Stimulated activated naive B cell treated with anti-CD40 and anti-IgM and Interleukin-4, amounts not matched to agents 10 μg/mL and 1 μg/mL and 100 μg/mL, for 72 hours (primary cell): ENCODE data around the gene TOMT.

Experiments used
- ATAC-seq, 2 donors: fragments of 150-1000 bp; cut with Tn5 transposase; replicated peaks; 2 replicates each; pipeline ENCODE4 v1.10.0; 2021; ENCODE audit warnings: moderate library complexity in 1 of 2
- DNase-seq: peaks from one replicate; pipeline ENCODE4 v3.0.0; 2021
- H3K27ac Mint-ChIP-seq: one replicate; pipeline ENCODE4 v1.8.0; 2022; ENCODE audit warnings: mild to moderate bottlenecking, mixed read lengths
- H3K27me3 Mint-ChIP-seq, 2 donors: one replicate each; pipeline ENCODE4 v1.8.0; 2022; ENCODE audit warnings: mixed read lengths in 2 of 2
- H3K36me3 Mint-ChIP-seq, 2 donors: one replicate each; pipeline ENCODE4 v1.8.0; 2022; ENCODE audit warnings: mixed read lengths in 2 of 2, mild to moderate bottlenecking in 1 of 2
- H3K4me1 Mint-ChIP-seq, 2 donors: one replicate each; pipeline ENCODE4 v1.8.0; 2022; ENCODE audit warnings: mixed read lengths in 2 of 2, mild to moderate bottlenecking in 1 of 2
- H3K4me3 Mint-ChIP-seq, 2 donors: one replicate each; pipeline ENCODE4 v1.8.0; 2022; ENCODE audit warnings: mild to moderate bottlenecking in 2 of 2, mixed read lengths in 2 of 2, moderate library complexity in 1 of 2
- H3K9me3 Mint-ChIP-seq, 2 donors: one replicate each; pipeline ENCODE4 v1.8.0; 2022; ENCODE audit warnings: mixed read lengths in 2 of 2, mild to moderate bottlenecking in 1 of 2

The TOMT gene

GRCh38 chr11:72105888-72106287 is at the start of gene TOMT:
Gene TOMT (plus strand): TSS chr11:72105924. CDS start chr11:72105952, 28 bp downstream.
- H3K4me3 Mint-ChIP-seq = no peak within 1 kb of the TSS
- H3K27ac Mint-ChIP-seq = peak within 1 kb of the TSS; percentile 68
- H3K9me3 Mint-ChIP-seq = peaks cover 4 to 8% of the 10 kb centered on the region in 2 donors
- H3K4me1 Mint-ChIP-seq = peaks cover 27 to 30% of the 10 kb centered on the region in 2 donors
- DNase-seq (no peak), ATAC-seq (no peak)
- no peaks in the 10 kb centered on the region for H3K27me3 Mint-ChIP-seq
- peaks cover 50 to 65% of the 10 kb centered on the region in 2 donors for H3K36me3 Mint-ChIP-seq

GRCh38 chr11:72058416-72059034 is 47.2 kb upstream of the TOMT start:
- no peaks in the 10 kb centered on the region for H3K9me3 Mint-ChIP-seq
- H3K27ac Mint-ChIP-seq = no peak overlapping the region
- H3K36me3 Mint-ChIP-seq = peaks cover 7 to 20% of the 10 kb centered on the region in 2 donors
- H3K27me3 Mint-ChIP-seq = no peaks in the 10 kb centered on the region
- ATAC-seq (no peak), DNase-seq (no peak)
- H3K4me1 Mint-ChIP-seq = peaks cover 4 to 12% of the 10 kb centered on the region in 2 donors
- H3K4me3 Mint-ChIP-seq = no peak overlapping the region

GRCh38 chr11:72061739-72062396 is 43.9 kb upstream of the TOMT start:
- peak; percentile 67 to 87 for ATAC-seq
- peak overlapping the region; percentile 95 for H3K27ac Mint-ChIP-seq
- DNase-seq = no peak
- H3K4me3 Mint-ChIP-seq = peak overlapping the region; percentile 1 to 64
- H3K9me3 Mint-ChIP-seq = no peaks in the 10 kb centered on the region
- peaks cover 4 to 12% of the 10 kb centered on the region in 2 donors for H3K4me1 Mint-ChIP-seq
- no peaks in the 10 kb centered on the region for H3K27me3 Mint-ChIP-seq
- H3K36me3 Mint-ChIP-seq = peaks cover 7 to 24% of the 10 kb centered on the region in 2 donors

- peaks cover 18 to 47% of the 10 kb centered on the region in 2 donors for H3K4me1 Mint-ChIP-seq
- H3K9me3 Mint-ChIP-seq = no peaks in the 10 kb centered on the region
- ATAC-seq (no peak), DNase-seq (no peak)
- H3K27me3 Mint-ChIP-seq = no peaks in the 10 kb centered on the region
- no peak overlapping the region for H3K27ac Mint-ChIP-seq
- H3K36me3 Mint-ChIP-seq = peaks cover 10 to 23% of the 10 kb centered on the region in 2 donors
- no peak overlapping the region for H3K4me3 Mint-ChIP-seq
Measured at GRCh38 chr11:72066855-72067254, 38.9 kb upstream of the TOMT start.

- ATAC-seq (no peak), DNase-seq (no peak)
- H3K36me3 Mint-ChIP-seq = peaks cover 9 to 20% of the 10 kb centered on the region in 2 donors
- H3K27me3 Mint-ChIP-seq = no peaks in the 10 kb centered on the region
- no peak overlapping the region for H3K4me3 Mint-ChIP-seq
- peaks cover 17 to 43% of the 10 kb centered on the region in 2 donors for H3K4me1 Mint-ChIP-seq
- no peaks in the 10 kb centered on the region for H3K9me3 Mint-ChIP-seq
- H3K27ac Mint-ChIP-seq = no peak overlapping the region
Measured at GRCh38 chr11:72067266-72067665, 38.5 kb upstream of the TOMT start.

- H3K27ac Mint-ChIP-seq = no peak overlapping the region
- ATAC-seq = peak in 1 of 2 donors; percentile 14
Measured at GRCh38 chr11:72067676-72068075, 38.0 kb upstream of the TOMT start.

GRCh38 chr11:72069200-72069599 is 36.5 kb upstream of the TOMT start:
- H3K36me3 Mint-ChIP-seq = peaks cover 9 to 23% of the 10 kb centered on the region in 2 donors
- ATAC-seq (peak; percentile 64 to 68), DNase-seq (no peak)
- H3K4me3 Mint-ChIP-seq = peak overlapping the region; percentile 44 to 66
- H3K4me1 Mint-ChIP-seq = peaks cover 17 to 44% of the 10 kb centered on the region in 2 donors
- no peaks in the 10 kb centered on the region for H3K27me3 Mint-ChIP-seq
- H3K9me3 Mint-ChIP-seq = no peaks in the 10 kb centered on the region
- H3K27ac Mint-ChIP-seq = peak overlapping the region; percentile 91

More at GRCh38 chr11:72067676-72068075, 38.0 kb upstream of the TOMT start:
- H3K4me1 Mint-ChIP-seq = peaks cover 17 to 43% of the 10 kb centered on the region in 2 donors
- H3K9me3 Mint-ChIP-seq = no peaks in the 10 kb centered on the region
- DNase-seq = no peak
- H3K4me3 Mint-ChIP-seq = no peak overlapping the region
- peaks cover 9 to 20% of the 10 kb centered on the region in 2 donors for H3K36me3 Mint-ChIP-seq
- no peaks in the 10 kb centered on the region for H3K27me3 Mint-ChIP-seq

- DNase-seq = peak; percentile 15
Measured at GRCh38 chr11:72069787-72070251, 35.9 kb upstream of the TOMT start.

GRCh38 chr11:72070491-72070890 is 35.2 kb upstream of the TOMT start:
- Mint-ChIP-seq H3K36me3 (peaks cover 9 to 24% of the 10 kb centered on the region in 2 donors), H3K27me3 (no peaks in the 10 kb centered on the region), H3K9me3 (no peaks in the 10 kb centered on the region), H3K4me3 (peak overlapping the region; percentile 2 to 66), H3K4me1 (peaks cover 18 to 50% of the 10 kb centered on the region in 2 donors), H3K27ac (peak overlapping the region; percentile 65)
- DNase-seq (no peak), ATAC-seq (no peak)

More at GRCh38 chr11:72069787-72070251, 35.9 kb upstream of the TOMT start:
- Mint-ChIP-seq H3K27ac (peak overlapping the region; percentile 91), H3K9me3 (no peaks in the 10 kb centered on the region), H3K36me3 (peaks cover 9 to 23% of the 10 kb centered on the region in 2 donors), H3K4me3 (peak overlapping the region; percentile 44 to 66), H3K27me3 (no peaks in the 10 kb centered on the region), H3K4me1 (peaks cover 17 to 44% of the 10 kb centered on the region in 2 donors)
- peak; percentile 75 to 84 for ATAC-seq

- Mint-ChIP-seq H3K4me1 (peaks cover 23 to 56% of the 10 kb centered on the region in 2 donors), H3K27me3 (no peaks in the 10 kb centered on the region), H3K4me3 (no peak overlapping the region), H3K9me3 (no peaks in the 10 kb centered on the region), H3K36me3 (peaks cover 14 to 26% of the 10 kb centered on the region in 2 donors), H3K27ac (no peak overlapping the region)
- ATAC-seq = peak in 1 of 2 donors; percentile 52
- no peak for DNase-seq
Measured at GRCh38 chr11:72072348-72072747, 33.4 kb upstream of the TOMT start.

GRCh38 chr11:72075109-72075508 is 30.6 kb upstream of the TOMT start:
- peaks cover 9 to 12% of the 10 kb centered on the region in 2 donors for H3K36me3 Mint-ChIP-seq
- ATAC-seq (no peak), DNase-seq (no peak)
- no peaks in the 10 kb centered on the region for H3K9me3 Mint-ChIP-seq
- no peak overlapping the region for H3K4me3 Mint-ChIP-seq
- no peak overlapping the region for H3K27ac Mint-ChIP-seq
- no peaks in the 10 kb centered on the region for H3K27me3 Mint-ChIP-seq
- H3K4me1 Mint-ChIP-seq = peaks cover 20 to 49% of the 10 kb centered on the region in 2 donors

GRCh38 chr11:72075756-72076155 is 30.0 kb upstream of the TOMT start:
- DNase-seq (no peak), ATAC-seq (no peak)
- no peaks in the 10 kb centered on the region for H3K27me3 Mint-ChIP-seq
- no peak overlapping the region for H3K4me3 Mint-ChIP-seq
- peaks cover 11 to 12% of the 10 kb centered on the region in 2 donors for H3K36me3 Mint-ChIP-seq
- H3K4me1 Mint-ChIP-seq = peaks cover 19 to 49% of the 10 kb centered on the region in 2 donors
- H3K27ac Mint-ChIP-seq = no peak overlapping the region
- H3K9me3 Mint-ChIP-seq = no peaks in the 10 kb centered on the region

- H3K4me1 Mint-ChIP-seq = peaks cover 28 to 54% of the 10 kb centered on the region in 2 donors
- DNase-seq (no peak), ATAC-seq (no peak)
- peaks cover 8 to 10% of the 10 kb centered on the region in 2 donors for H3K36me3 Mint-ChIP-seq
- H3K4me3 Mint-ChIP-seq = peak overlapping the region; percentile 43 to 63
- H3K9me3 Mint-ChIP-seq = no peaks in the 10 kb centered on the region
- no peaks in the 10 kb centered on the region for H3K27me3 Mint-ChIP-seq
- H3K27ac Mint-ChIP-seq = peak overlapping the region; percentile 47
Measured at GRCh38 chr11:72078477-72078876, 27.2 kb upstream of the TOMT start.

GRCh38 chr11:72079819-72080325 is 25.9 kb upstream of the TOMT start:
- H3K9me3 Mint-ChIP-seq = no peaks in the 10 kb centered on the region
- no peak for ATAC-seq
- no peaks in the 10 kb centered on the region for H3K27me3 Mint-ChIP-seq
- peaks cover 8 to 9% of the 10 kb centered on the region in 2 donors for H3K36me3 Mint-ChIP-seq
- H3K27ac Mint-ChIP-seq = peak overlapping the region; percentile 95
- peak overlapping the region; percentile 99 for H3K4me3 Mint-ChIP-seq
- no peak for DNase-seq
- H3K4me1 Mint-ChIP-seq = peaks cover 28 to 54% of the 10 kb centered on the region in 2 donors
